Activated T-cell treated with anti-CD3 and anti-CD28 coated beads, Interleukin-2, amount 50 U/mL, for 24 hours (primary cell): ENCODE measurements around the gene STIM1.
A peak's percentile ranks its signal among the peaks of the same experiment; 100 is the strongest.
"Not testable (repeated sequence)": the region's sequence is repeated elsewhere in the genome, so short reads cannot be mapped to it uniquely, and the experiment has no call there.

Experiments
- DNase-seq: peaks from one replicate; pipeline ENCODE4 v3.0.0-alpha.2; 2020
- H3K27ac Mint-ChIP-seq: 2 replicates; pipeline ENCODE4 v1.8.0; 2020; ENCODE audit warnings: mild to moderate bottlenecking, mixed read lengths
- H3K27me3 Mint-ChIP-seq: 2 replicates; pipeline ENCODE4 v1.8.0; 2020; ENCODE audit warnings: mixed read lengths
- H3K36me3 Mint-ChIP-seq: 2 replicates; pipeline ENCODE4 v1.8.0; 2020; ENCODE audit warnings: low read depth, mixed read lengths
- H3K4me1 Mint-ChIP-seq: 2 replicates; pipeline ENCODE4 v1.8.0; 2020; ENCODE audit warnings: low read depth, mixed read lengths
- H3K4me3 Mint-ChIP-seq: 2 replicates; pipeline ENCODE4 v1.8.0; 2020; ENCODE audit warnings: mild to moderate bottlenecking, moderate library complexity, mixed read lengths
- H3K9me3 Mint-ChIP-seq: 2 replicates; pipeline ENCODE4 v1.8.0; 2020; ENCODE audit warnings: mixed read lengths

STIM1 gene

DNA sequence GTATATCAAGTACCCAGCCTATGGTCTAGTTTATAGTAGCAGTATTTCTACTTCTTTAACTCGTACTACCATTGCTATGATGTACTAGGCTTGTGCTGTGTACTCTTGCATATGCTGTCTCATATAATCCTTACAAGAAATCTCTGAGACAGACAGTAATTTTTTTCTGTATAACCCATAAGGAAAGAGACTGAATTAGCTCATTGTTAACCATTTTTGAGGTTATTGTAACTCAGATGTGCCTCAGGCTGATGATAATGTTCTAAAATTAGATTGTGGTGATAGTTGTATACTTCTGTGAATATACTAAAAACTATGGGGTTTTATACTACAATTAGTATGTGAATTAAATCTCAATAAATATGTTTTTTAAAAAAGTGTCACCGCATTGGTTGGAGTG is 127.0 kb downstream of the STIM1 start:
- H3K27me3 Mint-ChIP-seq: no peaks in the 10 kb centered on the region
- H3K4me3 Mint-ChIP-seq: no peak overlapping the region
- DNase-seq: no peak
- no peaks in the 10 kb centered on the region for H3K9me3 Mint-ChIP-seq
- H3K36me3 Mint-ChIP-seq: peaks cover 16% of the 10 kb centered on the region
- H3K4me1 Mint-ChIP-seq: peaks cover 79% of the 10 kb centered on the region
- no peak overlapping the region for H3K27ac Mint-ChIP-seq

DNA sequence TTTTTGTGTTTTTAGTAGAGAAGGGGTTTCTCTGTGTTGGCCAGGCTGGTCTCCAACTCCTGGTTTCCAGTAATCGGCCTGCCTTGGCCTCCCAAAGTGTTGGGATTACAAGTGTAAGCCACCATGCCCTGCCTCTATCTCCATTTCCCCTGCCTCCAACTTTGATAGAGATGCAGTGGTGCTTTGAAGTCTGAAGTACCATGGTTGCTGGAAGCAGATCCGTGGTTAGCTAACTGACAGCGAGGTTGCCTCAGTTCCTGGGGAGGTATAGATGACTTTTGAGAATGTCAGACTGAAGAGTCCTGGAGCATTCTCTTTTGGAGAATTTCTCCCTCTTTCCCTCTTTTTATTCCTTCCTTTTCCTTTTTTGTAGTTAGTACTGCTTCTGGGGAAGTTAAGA is 127.6 kb downstream of the STIM1 start:
- H3K27ac Mint-ChIP-seq: peak overlapping the region; percentile 72
- H3K4me3 Mint-ChIP-seq: no peak overlapping the region
- no peak for DNase-seq
- H3K9me3 Mint-ChIP-seq: no peaks in the 10 kb centered on the region
- no peaks in the 10 kb centered on the region for H3K27me3 Mint-ChIP-seq
- peaks cover 81% of the 10 kb centered on the region for H3K4me1 Mint-ChIP-seq
- H3K36me3 Mint-ChIP-seq: peaks cover 19% of the 10 kb centered on the region

DNA sequence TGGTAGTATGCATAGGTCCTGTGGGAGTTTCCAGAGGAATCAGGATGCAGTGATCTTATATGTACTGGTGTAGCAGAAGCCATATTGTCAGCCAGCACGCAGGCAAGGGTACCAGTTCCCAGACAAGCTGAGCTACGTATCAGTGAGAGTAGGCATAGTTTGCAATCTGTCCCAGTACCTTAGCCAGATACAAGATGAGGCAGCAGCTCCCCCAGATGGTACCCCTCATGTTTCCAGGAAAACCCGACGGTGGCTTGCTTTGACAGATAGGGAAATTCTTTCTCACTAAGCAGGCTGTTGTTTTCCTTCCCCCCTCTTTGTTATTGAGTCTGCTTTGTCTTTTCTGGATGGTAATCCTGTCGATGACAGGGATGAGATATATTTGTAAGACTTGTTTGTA is 129.4 kb downstream of the STIM1 start:
- H3K4me3 Mint-ChIP-seq: no peak overlapping the region
- H3K27me3 Mint-ChIP-seq: no peaks in the 10 kb centered on the region
- peak overlapping the region; percentile 87 for H3K27ac Mint-ChIP-seq
- H3K9me3 Mint-ChIP-seq: no peaks in the 10 kb centered on the region
- peaks cover 83% of the 10 kb centered on the region for H3K4me1 Mint-ChIP-seq
- H3K36me3 Mint-ChIP-seq: peaks cover 28% of the 10 kb centered on the region
- DNase-seq: peak; percentile 51

DNA sequence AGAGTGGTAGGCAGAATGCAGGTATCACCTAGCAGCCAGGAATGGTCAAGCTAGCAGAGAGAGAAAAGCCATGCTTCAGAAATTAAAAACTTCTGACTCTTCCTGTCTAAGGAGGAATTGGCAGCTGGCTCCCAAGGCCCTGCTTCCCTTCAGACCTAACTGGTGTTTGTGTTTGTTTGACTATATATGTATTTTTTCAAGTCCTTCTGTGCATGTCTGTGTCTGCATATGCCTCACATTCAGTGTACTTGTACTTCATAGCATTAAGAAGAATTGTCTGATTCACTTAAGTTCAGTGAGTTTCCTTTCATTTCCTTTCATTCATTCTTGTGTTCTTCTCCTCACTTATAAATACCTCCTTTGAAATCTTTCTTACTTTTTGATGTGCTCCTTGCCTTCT is 130.2 kb downstream of the STIM1 start:
- no peak for DNase-seq
- peaks cover 5% of the 10 kb centered on the region for H3K9me3 Mint-ChIP-seq
- no peak overlapping the region for H3K4me3 Mint-ChIP-seq
- peaks cover 33% of the 10 kb centered on the region for H3K36me3 Mint-ChIP-seq
- H3K27ac Mint-ChIP-seq: peak overlapping the region; percentile 87
- H3K4me1 Mint-ChIP-seq: peaks cover 90% of the 10 kb centered on the region
- H3K27me3 Mint-ChIP-seq: no peaks in the 10 kb centered on the region

DNA sequence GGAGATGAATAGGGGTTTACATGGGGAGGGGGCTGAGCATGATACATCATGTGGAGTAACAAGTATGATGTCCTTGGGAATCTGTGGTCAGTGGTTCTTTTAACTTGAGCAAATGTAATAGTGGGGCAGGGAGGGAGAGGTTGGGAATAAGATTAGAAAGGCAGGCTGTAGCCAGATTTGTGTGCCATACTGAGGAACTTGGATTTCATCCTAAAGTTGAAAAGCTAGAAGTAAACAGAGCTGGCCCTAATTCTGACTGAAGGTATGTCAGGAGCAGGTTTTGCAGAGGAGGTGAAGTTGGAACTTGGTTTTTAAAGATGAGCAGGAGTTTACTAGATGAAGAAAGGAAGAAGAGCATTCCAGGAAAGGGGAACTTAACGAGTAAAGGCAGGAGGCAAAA is 130.8 kb downstream of the STIM1 start:
- DNase-seq: no peak
- no peak overlapping the region for H3K4me3 Mint-ChIP-seq
- H3K27ac Mint-ChIP-seq: no peak overlapping the region
- H3K4me1 Mint-ChIP-seq: peaks cover 89% of the 10 kb centered on the region
- peaks cover 32% of the 10 kb centered on the region for H3K36me3 Mint-ChIP-seq
- H3K9me3 Mint-ChIP-seq: peaks cover 5% of the 10 kb centered on the region
- no peaks in the 10 kb centered on the region for H3K27me3 Mint-ChIP-seq

DNA sequence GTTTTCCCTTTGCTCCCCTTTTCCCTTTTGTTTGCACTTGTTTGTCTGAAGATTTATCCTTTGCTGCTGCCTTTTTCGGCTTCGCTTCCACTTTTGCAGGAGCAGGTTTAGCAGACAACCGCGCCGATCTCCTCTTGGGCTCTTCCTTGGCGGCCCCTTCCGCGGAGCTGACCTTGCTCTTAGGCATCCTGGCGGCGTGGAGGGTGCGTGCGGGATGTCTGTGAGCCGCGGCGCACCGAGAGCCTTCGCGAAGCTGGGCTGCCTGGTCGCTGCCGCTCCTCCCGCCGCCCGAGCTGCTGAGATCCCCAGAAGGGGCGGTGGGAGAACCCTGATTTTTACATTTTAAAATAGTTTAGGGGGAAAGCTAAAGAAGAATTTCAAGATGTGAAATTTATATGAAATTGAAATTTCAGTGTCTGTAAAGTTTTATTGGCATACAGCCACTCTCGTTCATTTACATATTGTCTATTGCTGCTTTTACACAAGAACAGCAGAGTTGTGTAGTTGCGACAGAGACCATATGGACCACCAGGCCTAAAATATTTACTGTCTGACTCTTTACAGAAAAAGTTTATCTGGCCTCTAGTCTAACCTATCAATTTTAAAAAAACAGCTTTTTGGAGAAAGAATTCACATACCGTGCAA is 133.9 kb downstream of the STIM1 start:
- peak overlapping the region; percentile 62 for H3K27ac Mint-ChIP-seq
- H3K9me3 Mint-ChIP-seq: peaks cover 18% of the 10 kb centered on the region
- H3K36me3 Mint-ChIP-seq: peaks cover 45% of the 10 kb centered on the region
- no peak for DNase-seq
- H3K27me3 Mint-ChIP-seq: no peaks in the 10 kb centered on the region
- peak overlapping the region; percentile 58 for H3K4me3 Mint-ChIP-seq
- peaks cover 76% of the 10 kb centered on the region for H3K4me1 Mint-ChIP-seq

DNA sequence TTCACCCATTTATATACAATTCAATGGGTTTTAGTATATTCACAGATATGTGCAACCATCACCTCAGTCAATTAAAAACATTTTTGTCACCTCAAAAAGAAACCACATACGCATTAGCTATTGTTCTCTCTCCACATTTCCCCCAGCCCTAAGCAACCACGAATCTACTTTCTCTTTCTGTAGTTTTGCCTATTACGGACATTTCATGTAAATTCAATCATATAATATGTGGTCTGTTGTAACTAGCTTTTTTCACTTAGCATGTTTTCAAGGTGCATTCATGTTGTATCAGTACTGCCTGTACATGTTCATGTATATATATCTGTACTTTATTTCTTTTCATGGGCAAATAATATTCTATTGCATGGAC is 134.4 kb downstream of the STIM1 start:
- Mint-ChIP-seq H3K4me3 (peak overlapping the region; percentile 58), H3K27me3 (no peaks in the 10 kb centered on the region), H3K4me1 (peaks cover 75% of the 10 kb centered on the region)

DNA sequence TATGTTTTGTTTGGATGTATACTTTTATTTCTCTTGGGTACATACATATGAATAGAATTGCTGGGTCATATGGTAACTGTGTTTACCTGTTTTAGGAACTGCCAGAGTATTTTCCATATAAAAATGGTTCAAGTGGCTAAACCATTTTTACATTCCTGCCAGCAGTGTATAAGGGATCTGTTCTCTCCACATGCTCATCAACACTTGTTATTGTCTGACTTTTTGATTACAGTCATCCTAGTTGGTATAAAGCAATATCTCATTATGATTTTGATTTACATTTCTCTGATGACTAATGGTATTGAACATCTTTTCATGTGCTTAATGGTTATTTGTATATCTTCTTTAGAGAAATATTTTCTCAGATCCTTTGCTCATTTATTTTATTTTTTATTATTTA is 134.9 kb downstream of the STIM1 start:
- Mint-ChIP-seq H3K4me3 (peak overlapping the region; percentile 58), H3K9me3 (peaks cover 28% of the 10 kb centered on the region), H3K27me3 (no peaks in the 10 kb centered on the region), H3K36me3 (peaks cover 55% of the 10 kb centered on the region), H3K4me1 (peaks cover 75% of the 10 kb centered on the region), H3K27ac (peak overlapping the region; percentile 62)
- DNase-seq: no peak

More for the DNA sequence above, 134.4 kb downstream of the STIM1 start:
- peaks cover 50% of the 10 kb centered on the region for H3K36me3 Mint-ChIP-seq
- H3K9me3 Mint-ChIP-seq: peaks cover 23% of the 10 kb centered on the region
- H3K27ac Mint-ChIP-seq: peak overlapping the region; percentile 62
- no peak for DNase-seq

DNA sequence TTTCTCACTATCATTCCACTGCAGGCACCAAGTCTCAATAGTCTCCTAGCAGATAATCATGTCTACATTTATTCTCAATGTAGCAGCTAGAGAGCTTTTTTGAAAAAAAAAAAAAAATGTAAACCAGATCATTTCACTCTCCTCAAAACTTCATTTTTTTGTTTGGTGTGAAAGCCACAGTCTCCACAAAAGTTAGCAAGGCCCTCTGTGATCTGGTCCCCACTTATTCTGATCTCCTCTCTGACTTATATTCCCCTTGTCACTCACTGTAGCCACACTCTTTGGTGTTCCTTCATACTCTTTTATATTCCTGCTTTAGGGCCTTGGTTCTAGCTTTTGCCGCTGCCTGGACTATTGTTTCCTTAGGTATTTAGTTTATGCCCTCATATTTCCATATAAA is 137.5 kb downstream of the STIM1 start:
- no peak overlapping the region for H3K4me3 Mint-ChIP-seq
- H3K27me3 Mint-ChIP-seq: no peaks in the 10 kb centered on the region
- peaks cover 29% of the 10 kb centered on the region for H3K9me3 Mint-ChIP-seq
- H3K4me1 Mint-ChIP-seq: peaks cover 75% of the 10 kb centered on the region
- no peak overlapping the region for H3K27ac Mint-ChIP-seq
- peaks cover 61% of the 10 kb centered on the region for H3K36me3 Mint-ChIP-seq
- DNase-seq: no peak

DNA sequence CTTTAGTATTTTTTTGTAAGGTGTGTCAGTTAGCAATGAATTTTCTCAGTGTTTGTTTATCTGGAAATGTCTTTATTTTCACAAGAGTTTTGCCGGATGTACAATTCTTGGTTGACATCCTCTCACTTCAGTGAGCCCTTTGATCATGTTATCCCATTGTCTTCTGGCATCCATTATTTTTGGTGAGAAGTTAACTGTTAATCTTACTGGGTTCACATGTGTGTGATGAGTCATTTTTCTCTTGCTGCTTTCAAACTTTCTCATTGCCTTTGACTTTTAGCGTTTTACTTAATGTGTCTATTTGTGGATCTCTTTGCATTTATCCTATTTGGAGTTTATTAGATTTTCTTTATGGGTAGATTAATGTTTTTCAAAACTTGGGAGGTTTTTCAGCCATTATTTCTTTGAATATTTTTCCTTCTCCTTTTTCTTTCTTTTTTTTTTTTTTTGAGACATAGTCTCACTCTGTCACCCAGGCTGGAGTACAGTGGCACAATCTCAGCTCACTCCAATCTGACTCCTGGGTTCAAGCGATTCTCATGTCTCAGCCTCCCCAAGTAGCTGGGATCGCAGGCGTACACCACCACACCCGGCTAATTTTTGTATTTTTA is 138.7 kb downstream of the STIM1 start:
- H3K4me1 Mint-ChIP-seq: peaks cover 67% of the 10 kb centered on the region
- H3K4me3 Mint-ChIP-seq: no peak overlapping the region
- no peak overlapping the region for H3K27ac Mint-ChIP-seq

DNA sequence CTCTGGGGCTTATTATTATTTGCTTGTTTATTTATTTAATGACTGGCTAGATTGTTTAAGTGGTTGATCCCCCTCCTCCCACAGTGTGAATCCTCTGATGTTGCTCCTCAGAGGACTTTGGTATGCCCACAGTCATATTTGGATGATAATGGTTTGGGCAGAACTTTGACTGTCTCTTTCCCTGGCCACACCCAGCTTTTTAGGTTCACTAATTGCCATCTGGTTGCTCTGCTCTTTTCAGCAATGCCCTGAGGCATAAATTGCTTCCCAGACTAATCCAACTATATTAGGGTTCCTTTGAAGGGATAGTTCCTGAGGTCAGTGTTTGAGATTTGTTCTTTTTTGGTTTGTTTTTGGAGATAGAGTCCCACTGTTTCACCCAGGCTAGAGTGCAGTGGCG is 139.8 kb downstream of the STIM1 start:
- Mint-ChIP-seq H3K4me1 (peaks cover 55% of the 10 kb centered on the region), H3K27ac (no peak overlapping the region), H3K4me3 (no peak overlapping the region), H3K27me3 (no peaks in the 10 kb centered on the region), H3K36me3 (peaks cover 55% of the 10 kb centered on the region), H3K9me3 (peaks cover 25% of the 10 kb centered on the region)
- no peak for DNase-seq

More for the DNA sequence above, 138.7 kb downstream of the STIM1 start:
- no peaks in the 10 kb centered on the region for H3K27me3 Mint-ChIP-seq
- DNase-seq: no peak
- peaks cover 29% of the 10 kb centered on the region for H3K9me3 Mint-ChIP-seq
- peaks cover 60% of the 10 kb centered on the region for H3K36me3 Mint-ChIP-seq

DNA sequence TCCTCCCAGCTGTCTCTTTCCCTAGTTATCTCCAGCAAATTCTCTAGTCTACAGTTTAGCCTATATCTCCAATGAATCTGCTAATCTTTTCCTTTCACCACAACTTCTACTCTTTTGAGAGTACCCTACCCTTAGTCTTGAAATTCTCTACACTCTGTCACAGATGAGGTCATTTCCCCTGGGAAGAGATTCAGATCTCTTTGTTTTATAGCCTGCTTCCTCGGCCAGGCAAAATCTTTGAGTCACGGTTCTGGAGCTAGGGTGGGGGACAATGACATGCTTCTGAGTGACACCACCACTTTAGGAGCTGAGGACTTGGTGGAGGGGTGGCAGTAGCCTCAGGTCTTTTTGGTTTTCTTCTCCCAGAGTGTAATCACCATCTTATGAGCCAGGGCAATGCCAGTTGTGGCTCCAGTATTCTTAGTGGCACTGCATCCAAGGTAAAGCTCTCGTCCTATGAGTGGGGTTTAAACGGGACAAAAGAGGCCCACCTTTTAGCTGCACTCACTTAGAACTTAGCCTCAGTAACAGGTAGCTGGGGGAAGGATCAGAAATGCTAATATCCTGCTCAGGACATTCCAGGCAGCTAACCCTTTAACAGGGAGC is 140.6 kb downstream of the STIM1 start:
- DNase-seq: no peak
- Mint-ChIP-seq H3K4me1 (peaks cover 49% of the 10 kb centered on the region), H3K27me3 (no peaks in the 10 kb centered on the region), H3K9me3 (peaks cover 25% of the 10 kb centered on the region), H3K36me3 (peaks cover 51% of the 10 kb centered on the region), H3K27ac (no peak overlapping the region), H3K4me3 (no peak overlapping the region)

DNA sequence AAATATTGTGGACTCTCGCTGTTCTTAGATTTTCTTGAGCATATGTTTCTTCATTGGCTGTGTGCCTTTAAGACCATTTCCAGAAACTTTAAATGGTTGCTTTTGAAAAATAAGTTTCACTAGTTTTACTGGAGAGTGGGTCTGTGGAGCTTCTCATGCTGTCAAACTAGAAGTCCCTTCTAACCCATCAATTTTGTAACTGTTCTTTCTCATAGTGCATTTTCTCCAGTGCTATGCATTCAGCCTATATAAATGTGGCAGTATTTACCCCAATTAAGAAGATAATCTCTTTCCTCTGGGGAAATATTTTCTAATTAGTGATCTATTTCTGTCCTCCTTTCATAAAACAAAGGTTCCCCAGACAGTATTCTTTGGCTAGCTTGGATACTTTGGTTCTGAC is 141.2 kb downstream of the STIM1 start:
- Mint-ChIP-seq H3K36me3 (peaks cover 49% of the 10 kb centered on the region), H3K4me3 (no peak overlapping the region), H3K27ac (no peak overlapping the region), H3K9me3 (peaks cover 25% of the 10 kb centered on the region), H3K4me1 (peaks cover 46% of the 10 kb centered on the region), H3K27me3 (no peaks in the 10 kb centered on the region)
- no peak for DNase-seq

DNA sequence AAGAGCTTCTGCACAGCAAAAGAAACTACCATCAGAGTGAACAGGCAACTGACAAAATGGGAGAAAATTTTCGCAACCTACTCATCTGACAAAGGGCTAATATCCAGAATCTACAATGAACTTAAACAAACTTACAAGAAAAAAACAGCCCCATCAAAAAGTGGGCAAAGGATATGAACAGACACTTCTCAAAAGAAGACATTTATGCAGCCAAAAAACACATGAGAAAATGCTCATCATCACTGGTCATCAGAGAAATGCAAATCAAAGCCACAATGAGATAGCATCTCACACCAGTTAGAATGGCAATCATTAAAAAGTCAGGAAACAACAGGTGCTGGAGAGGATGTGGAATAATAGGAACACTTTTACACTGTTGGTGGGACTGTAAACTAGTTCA is 149.3 kb downstream of the STIM1 start:
- H3K27ac Mint-ChIP-seq, H3K4me3 Mint-ChIP-seq, H3K36me3 Mint-ChIP-seq, H3K9me3 Mint-ChIP-seq, H3K27me3 Mint-ChIP-seq, DNase-seq: not testable (repeated sequence)
- H3K4me1 Mint-ChIP-seq: peaks cover 28% of the 10 kb centered on the region

DNA sequence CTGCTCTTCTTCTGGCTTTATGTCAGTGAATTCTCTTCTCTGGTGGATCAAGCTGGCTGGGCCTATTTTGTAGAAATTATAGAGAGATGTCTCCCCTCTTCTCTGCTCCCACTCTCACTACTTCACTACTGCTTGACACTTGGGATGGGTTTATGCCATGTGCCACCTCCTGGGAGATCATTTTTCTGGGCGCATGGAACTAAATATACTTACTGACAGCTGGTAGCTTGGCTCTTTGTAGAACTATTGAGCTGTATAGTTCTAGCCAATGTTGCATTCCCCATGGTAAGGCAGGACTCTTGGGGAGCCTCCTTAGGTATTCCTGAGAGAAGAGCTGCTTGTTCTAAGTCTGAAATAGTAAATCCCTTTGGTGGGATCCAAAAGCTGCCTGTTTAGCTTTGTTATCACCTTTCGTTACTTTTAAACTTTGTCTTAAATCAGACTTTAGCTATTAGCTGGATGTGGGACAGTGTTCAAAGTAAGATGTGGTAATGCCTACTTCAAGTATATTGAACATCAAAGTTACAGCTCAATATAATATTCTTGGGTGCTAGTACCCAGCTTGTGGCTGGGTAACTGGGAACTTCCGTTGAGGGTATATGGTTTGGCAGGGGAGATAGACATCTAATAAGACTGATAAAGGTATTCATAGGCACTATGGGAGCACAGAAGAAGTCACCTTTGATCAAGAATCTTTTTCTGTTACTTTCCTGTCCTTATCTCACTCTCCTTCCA is 151.6 kb downstream of the STIM1 start:
- peaks cover 5% of the 10 kb centered on the region for H3K9me3 Mint-ChIP-seq
- peaks cover 14% of the 10 kb centered on the region for H3K36me3 Mint-ChIP-seq
- no peak overlapping the region for H3K4me3 Mint-ChIP-seq
- H3K4me1 Mint-ChIP-seq: peaks cover 36% of the 10 kb centered on the region
- H3K27ac Mint-ChIP-seq: peak overlapping the region; percentile 8
- H3K27me3 Mint-ChIP-seq: no peaks in the 10 kb centered on the region
- no peak for DNase-seq
